Natural killer cell (primary cell): ENCODE measurements around the gene CHTOP. TPM values are rescaled to one million over a fixed set of nuclear protein-coding genes. Genes with fewer than 3 reads are reported as not detected.

Experiments used
- ATAC-seq, 3 donors: fragments of 150-1000 bp in 2 of 3; fragments of 200-7000 bp in 1 of 3; cut with Tn5 transposase; 1 replicate in 1 of 3; 2 replicates in 2 of 3; pipeline ENCODE4 v1.10.0; 2021; ENCODE audit warnings: mild to moderate bottlenecking in 2 of 3, moderate library complexity in 2 of 3
- DNase-seq, 2 donors: peaks; one replicate each; pipeline versions ENCODE4 v3.0.0 to v3.0.0-alpha.2; 2013 to 2021; ENCODE audit warnings: mixed read lengths in 1 of 2
- H3K27ac ChIP-seq: one replicate; pipeline ENCODE4 v1.5.1; 2013; ENCODE audit warnings: mild to moderate bottlenecking, low read length
- H3K27me3 ChIP-seq: one replicate; pipeline ENCODE4 v1.6.1; 2013; ENCODE audit warnings: low read length; ENCODE audit not compliant: control insufficient read depth, insufficient read depth
- H3K36me3 ChIP-seq: one replicate; pipeline ENCODE4 v1.6.1; 2013; ENCODE audit warnings: low read length; ENCODE audit not compliant: control insufficient read depth, insufficient read depth
- H3K4me1 ChIP-seq: one replicate; pipeline ENCODE4 v1.6.1; 2013; ENCODE audit warnings: low read length; ENCODE audit not compliant: control insufficient read depth, insufficient read depth
- H3K4me3 ChIP-seq: one replicate; pipeline ENCODE4 v1.5.1; 2013; ENCODE audit warnings: low read length
- H3K9me3 ChIP-seq: one replicate; pipeline ENCODE4 v1.6.1; 2013; ENCODE audit warnings: low read length; ENCODE audit not compliant: control insufficient read depth, insufficient read depth
- H3K27ac Mint-ChIP-seq, 2 donors: one replicate each; pipeline ENCODE4 v1.8.0; 2022; ENCODE audit warnings: mild to moderate bottlenecking in 2 of 2, mixed read lengths in 2 of 2, moderate library complexity in 1 of 2
- H3K27me3 Mint-ChIP-seq, 2 donors: one replicate each; pipeline ENCODE4 v1.8.0; 2022; ENCODE audit warnings: low read depth in 2 of 2, mixed read lengths in 2 of 2
- H3K36me3 Mint-ChIP-seq: one replicate; pipeline ENCODE4 v1.8.0; 2022; ENCODE audit warnings: mixed read lengths
- H3K4me1 Mint-ChIP-seq, 2 donors: one replicate each; pipeline ENCODE4 v1.8.0; 2022; ENCODE audit warnings: mixed read lengths in 2 of 2
- H3K4me3 Mint-ChIP-seq: one replicate; pipeline ENCODE4 v1.8.0; 2022; ENCODE audit warnings: mild to moderate bottlenecking, moderate library complexity, mixed read lengths
- H3K9me3 Mint-ChIP-seq, 2 donors: one replicate each; pipeline ENCODE4 v1.8.0; 2022; ENCODE audit warnings: mixed read lengths in 2 of 2
- WGBS: methylation state at CpG from one replicate; pipeline ENCODE4 v1.1.7; 2013; ENCODE audit warnings: missing lambda C conversion rate; ENCODE audit not compliant: insufficient coverage; 5-methylcytosine and 5-hydroxymethylcytosine counted together
- intact Hi-C: fragments of 100-400 bp; cut with micrococcal nuclease; formaldehyde crosslinking; loops from one replicate; pipeline ENCODE4 v1.14.2; 2022
- total RNA-seq, 4 donors: library from RNA; stranded (reverse); fragments of 120-200 nt in 1 of 4; gene quantifications; one replicate each; pipeline versions ENCODE4 v1.2.3 to v1.2.4, GENCODE V29; 2013 to 2022
- TF ChIP-seq, protein P1 (sequence below): fragments of 200-600 bp; IDR thresholded peaks from one replicate; pipeline ENCODE4 v1.8.0; 2022; ENCODE audit warnings: antibody characterized with exemption

The CHTOP gene
- total RNA-seq, 3 donors from 2014 or later (not counting 1 experiment from before 2014, with no cell fraction given): 94.7 to 110 (median 106) TPM

DNA sequence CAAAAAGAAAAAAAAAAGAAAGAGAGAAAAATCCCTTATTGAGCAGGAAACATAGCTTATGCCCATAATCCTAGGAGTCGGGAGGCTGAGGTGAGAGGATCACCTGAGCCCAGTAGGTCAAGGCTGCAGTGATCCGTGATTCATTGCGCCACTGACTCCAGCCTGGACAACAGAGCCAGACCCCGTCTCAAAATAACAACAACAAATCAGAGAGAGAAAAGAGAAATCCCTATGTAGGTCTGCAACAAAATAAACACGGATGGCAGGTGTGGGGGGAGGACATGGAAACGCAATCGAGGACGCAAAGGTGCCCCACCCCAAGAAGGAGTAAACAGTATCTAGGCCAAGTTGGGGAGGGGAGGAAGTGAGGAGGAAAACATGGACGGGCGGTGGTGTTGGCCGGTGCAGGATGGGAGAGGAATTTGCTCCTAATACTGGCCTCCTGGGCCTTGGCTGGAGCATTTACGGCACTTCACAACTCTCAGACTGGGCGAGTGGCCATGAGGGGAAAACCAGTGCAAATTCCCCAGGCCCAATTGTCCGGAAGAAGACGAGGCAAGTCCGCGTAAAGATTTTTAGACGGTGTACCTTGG, 609 bp upstream of the CHTOP start:
- peaks cover 24 to 34% of the 10 kb centered on the region in 2 donors for H3K4me1 Mint-ChIP-seq
- peak overlapping the region; percentile 99 for H3K4me3 Mint-ChIP-seq
- 85% methylated on average over 17 of the region's 18 CpGs for WGBS
- intact Hi-C loops: loop anchor here (5.0 kb wide), 1 partner anchor 359 kb away; the partner anchor contains the start of gene RPS27
- Histone ChIP-seq H3K4me1 (peaks cover 24% of the 10 kb centered on the region), H3K9me3 (no peaks in the 10 kb centered on the region), H3K4me3 (peak overlapping the region; percentile 72), H3K27ac (peak overlapping the region; percentile 91), H3K36me3 (peaks cover 24% of the 10 kb centered on the region), H3K27me3 (no peaks in the 10 kb centered on the region)
- DNase-seq (no peak), ATAC-seq (no peak)
- H3K9me3 Mint-ChIP-seq: no peaks in the 10 kb centered on the region
- peaks cover 7% of the 10 kb centered on the region for H3K36me3 Mint-ChIP-seq
- TF ChIP-seq, protein P1, sequence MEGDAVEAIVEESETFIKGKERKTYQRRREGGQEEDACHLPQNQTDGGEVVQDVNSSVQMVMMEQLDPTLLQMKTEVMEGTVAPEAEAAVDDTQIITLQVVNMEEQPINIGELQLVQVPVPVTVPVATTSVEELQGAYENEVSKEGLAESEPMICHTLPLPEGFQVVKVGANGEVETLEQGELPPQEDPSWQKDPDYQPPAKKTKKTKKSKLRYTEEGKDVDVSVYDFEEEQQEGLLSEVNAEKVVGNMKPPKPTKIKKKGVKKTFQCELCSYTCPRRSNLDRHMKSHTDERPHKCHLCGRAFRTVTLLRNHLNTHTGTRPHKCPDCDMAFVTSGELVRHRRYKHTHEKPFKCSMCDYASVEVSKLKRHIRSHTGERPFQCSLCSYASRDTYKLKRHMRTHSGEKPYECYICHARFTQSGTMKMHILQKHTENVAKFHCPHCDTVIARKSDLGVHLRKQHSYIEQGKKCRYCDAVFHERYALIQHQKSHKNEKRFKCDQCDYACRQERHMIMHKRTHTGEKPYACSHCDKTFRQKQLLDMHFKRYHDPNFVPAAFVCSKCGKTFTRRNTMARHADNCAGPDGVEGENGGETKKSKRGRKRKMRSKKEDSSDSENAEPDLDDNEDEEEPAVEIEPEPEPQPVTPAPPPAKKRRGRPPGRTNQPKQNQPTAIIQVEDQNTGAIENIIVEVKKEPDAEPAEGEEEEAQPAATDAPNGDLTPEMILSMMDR: no peak
- H3K27me3 Mint-ChIP-seq: no peaks in the 10 kb centered on the region
- peak overlapping the region; percentile 98 to 99 for H3K27ac Mint-ChIP-seq

DNA sequence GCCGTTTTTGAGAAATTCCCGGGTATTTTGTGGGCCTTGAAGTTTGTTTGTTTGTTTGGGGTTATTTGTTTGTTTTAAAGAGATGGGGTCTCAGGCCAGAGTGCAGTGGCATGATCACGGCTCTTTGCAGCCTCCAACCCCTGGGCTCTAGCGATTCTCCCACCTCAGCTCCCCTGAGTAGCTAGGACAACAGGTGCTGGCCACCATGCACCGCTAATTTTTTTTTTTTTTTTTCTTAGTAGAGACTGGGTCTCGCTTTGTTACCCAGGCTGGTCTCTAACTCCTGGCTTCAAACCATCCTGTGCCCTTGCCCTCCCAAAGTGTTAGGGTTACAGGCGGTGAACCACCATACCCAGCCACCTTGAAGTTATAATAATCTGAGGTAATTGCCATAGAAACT, 2.0 kb downstream of the CHTOP start:
- peak overlapping the region in 1 of 2 donors; percentile 53 for H3K27ac Mint-ChIP-seq
- H3K4me1 Mint-ChIP-seq: peaks cover 24 to 38% of the 10 kb centered on the region in 2 donors
- no peak overlapping the region for H3K4me3 ChIP-seq
- no peaks in the 10 kb centered on the region for H3K9me3 ChIP-seq
- ATAC-seq (no peak), DNase-seq (no peak)
- H3K36me3 Mint-ChIP-seq: peaks cover 7% of the 10 kb centered on the region
- H3K27ac ChIP-seq: no peak overlapping the region
- TF ChIP-seq, protein P1: no peak
- H3K27me3 ChIP-seq: no peaks in the 10 kb centered on the region
- H3K27me3 Mint-ChIP-seq: no peaks in the 10 kb centered on the region
- peaks cover 49% of the 10 kb centered on the region for H3K36me3 ChIP-seq
- intact Hi-C loops: loop anchor here (2.0 kb wide), 2 partner anchors 35 to 99 kb away; partner anchors contain the start of gene ILF2
- H3K9me3 Mint-ChIP-seq: no peaks in the 10 kb centered on the region
- peaks cover 24% of the 10 kb centered on the region for H3K4me1 ChIP-seq
- H3K4me3 Mint-ChIP-seq: peak overlapping the region; percentile 73
- 81% methylated on average over 7 of the region's 7 CpGs for WGBS

DNA sequence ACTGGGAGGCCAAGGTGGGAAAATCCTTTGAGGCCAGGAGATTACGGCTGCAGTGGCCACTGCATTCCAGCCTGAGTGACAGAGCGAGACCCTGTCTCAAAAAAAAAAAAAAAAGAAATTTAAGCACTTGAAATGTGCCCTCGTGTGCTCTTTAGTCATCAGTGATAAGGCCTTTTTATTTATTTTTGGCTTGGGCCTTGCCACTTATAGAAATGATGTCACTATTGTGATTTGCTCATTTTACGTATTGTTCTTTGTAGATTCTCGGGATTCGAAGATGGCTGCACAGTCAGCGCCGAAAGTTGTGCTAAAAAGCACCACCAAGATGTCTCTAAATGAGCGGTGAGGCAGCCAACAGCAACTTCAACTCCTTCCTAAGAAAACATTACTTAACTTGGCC, 2.4 kb downstream of the CHTOP start:
- peaks cover 11% of the 10 kb centered on the region for H3K36me3 Mint-ChIP-seq
- no peak overlapping the region for H3K4me3 Mint-ChIP-seq
- H3K9me3 ChIP-seq: no peaks in the 10 kb centered on the region
- H3K4me3 ChIP-seq: no peak overlapping the region
- H3K9me3 Mint-ChIP-seq: no peaks in the 10 kb centered on the region
- H3K27me3 ChIP-seq: no peaks in the 10 kb centered on the region
- peak overlapping the region; percentile 44 to 53 for H3K27ac Mint-ChIP-seq
- intact Hi-C loops: no loop called here
- no peaks in the 10 kb centered on the region for H3K27me3 Mint-ChIP-seq
- H3K27ac ChIP-seq: no peak overlapping the region
- TF ChIP-seq, protein P1: no peak
- peaks cover 53% of the 10 kb centered on the region for H3K36me3 ChIP-seq
- WGBS: 96% methylated on average over 9 of the region's 9 CpGs
- H3K4me1 Mint-ChIP-seq: peaks cover 28 to 38% of the 10 kb centered on the region in 2 donors
- no peak for DNase-seq
- peaks cover 24% of the 10 kb centered on the region for H3K4me1 ChIP-seq
- no peak for ATAC-seq

DNA sequence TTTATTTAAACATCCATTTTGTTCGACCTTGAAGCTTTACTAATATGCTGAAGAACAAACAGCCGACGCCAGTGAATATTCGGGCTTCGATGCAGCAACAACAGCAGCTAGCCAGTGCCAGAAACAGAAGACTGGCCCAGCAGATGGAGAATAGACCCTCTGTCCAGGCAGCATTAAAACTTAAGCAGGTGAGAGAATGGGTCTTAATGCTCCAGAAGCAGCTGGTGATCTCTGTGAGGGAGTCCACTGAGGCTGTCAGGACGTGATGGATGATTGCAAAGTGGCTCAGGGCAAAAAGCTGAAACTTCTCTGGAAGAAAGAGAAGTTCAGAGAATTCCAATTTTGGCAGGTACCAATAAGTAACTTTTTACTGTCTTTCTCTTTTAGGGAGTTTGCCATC, 4.4 kb downstream of the CHTOP start:
- Histone ChIP-seq H3K4me3 (no peak overlapping the region), H3K4me1 (peaks cover 21% of the 10 kb centered on the region), H3K9me3 (no peaks in the 10 kb centered on the region), H3K36me3 (peaks cover 73% of the 10 kb centered on the region), H3K27me3 (no peaks in the 10 kb centered on the region), H3K27ac (no peak overlapping the region)
- DNase-seq (no peak), ATAC-seq (no peak)
- Mint-ChIP-seq H3K27me3 (no peaks in the 10 kb centered on the region), H3K36me3 (peaks cover 25% of the 10 kb centered on the region), H3K4me3 (no peak overlapping the region), H3K27ac (no peak overlapping the region), H3K9me3 (no peaks in the 10 kb centered on the region), H3K4me1 (peaks cover 29 to 41% of the 10 kb centered on the region in 2 donors)
- 94% methylated on average over 6 of the region's 6 CpGs for WGBS
- TF ChIP-seq, protein P1: no peak
- intact Hi-C loops: no loop called here
